HepG2 (cell line): Measurements from ENCODE around the gene SLX9. TPM values are rescaled to one million over a fixed set of nuclear protein-coding genes. Genes with fewer than 3 reads are reported as not detected.

Source experiments
- AGO1 ChIP-seq: fragments of 200-400 bp; formaldehyde crosslinking; IDR thresholded peaks from 2 replicates; pipeline ENCODE4 v1.6.1; 2017; ENCODE audit warnings: mild to moderate bottlenecking, low read depth, low read length, moderate library complexity; ENCODE audit not compliant: poor library complexity, severe bottlenecking
- ATF2 ChIP-seq: sonication (generic); formaldehyde crosslinking; IDR thresholded peaks from 2 replicates; pipeline ENCODE4 v1.4.0; 2020; ENCODE audit warnings: missing genetic modification reagents
- CHD2 ChIP-seq: IDR thresholded peaks from 2 replicates; pipeline ENCODE4 v1.6.1; 2011; ENCODE audit warnings: low read depth, low read length, improper control_type of control experiment
- FOXJ3 ChIP-seq: sonication (generic); formaldehyde crosslinking; IDR thresholded peaks from 2 replicates; pipeline ENCODE4 v1.4.0; 2020; ENCODE audit warnings: missing genetic modification reagents, mild to moderate bottlenecking, borderline replicate concordance
- GABPB1 ChIP-seq: IDR thresholded peaks from 2 replicates; pipeline ENCODE4 v1.6.1; 2016; ENCODE audit warnings: mild to moderate bottlenecking, missing genetic modification reagents, moderate library complexity, missing compliant biosample characterization
- NCOA5 ChIP-seq: sonication (generic); formaldehyde crosslinking; IDR thresholded peaks from 2 replicates; pipeline ENCODE4 v1.4.0; 2020; ENCODE audit warnings: missing genetic modification reagents
- NR1H2 ChIP-seq: sonication (generic); formaldehyde crosslinking; IDR thresholded peaks from 2 replicates; pipeline ENCODE4 v1.8.1; 2022; ENCODE audit warnings: low read depth, missing genetic modification reagents, borderline replicate concordance
- RFX1 ChIP-seq: fragments of 450-650 bp; IDR thresholded peaks from 2 replicates; pipeline ENCODE4 v1.6.1; 2017
- RXRA ChIP-seq: sonication (generic); formaldehyde crosslinking; IDR thresholded peaks from 2 replicates; pipeline ENCODE4 v1.5.1; 2020; ENCODE audit warnings: missing genetic modification reagents
- TBP ChIP-seq: sonication (generic); formaldehyde crosslinking; IDR thresholded peaks from 2 replicates; pipeline ENCODE4 v1.5.0; 2020; ENCODE audit warnings: missing genetic modification reagents
- TOE1 ChIP-seq: sonication (generic); formaldehyde crosslinking; IDR thresholded peaks from 2 replicates; pipeline ENCODE4 v1.4.0; 2020; ENCODE audit warnings: mild to moderate bottlenecking, missing genetic modification reagents
- ZBTB25 ChIP-seq: IDR thresholded peaks from 2 replicates; pipeline ENCODE4 v1.6.1; 2018; ENCODE audit warnings: missing genetic modification reagents
- ZBTB43 ChIP-seq: sonication (generic); formaldehyde crosslinking; conservative IDR thresholded peaks from 2 replicates; pipeline ENCODE4 v1.4.0; 2020; ENCODE audit warnings: missing genetic modification reagents
- ZFX ChIP-seq: sonication (generic); formaldehyde crosslinking; IDR thresholded peaks from 2 replicates; pipeline ENCODE4 v1.4.0; 2020; ENCODE audit warnings: mild to moderate bottlenecking, low read depth, missing genetic modification reagents, moderate library complexity
- ZNF121 ChIP-seq: sonication (generic); formaldehyde crosslinking; IDR thresholded peaks from 2 replicates; pipeline ENCODE4 v1.5.0; 2020; ENCODE audit warnings: mild to moderate bottlenecking, missing genetic modification reagents
- ZNF205 ChIP-seq: IDR thresholded peaks from 2 replicates; pipeline ENCODE4 v1.6.1; 2018; ENCODE audit warnings: missing biosample characterization, missing genetic modification reagents
- ZNF274 ChIP-seq: sonication (generic); formaldehyde crosslinking; IDR thresholded peaks from 2 replicates; pipeline ENCODE4 v1.5.1; 2020; ENCODE audit warnings: mild to moderate bottlenecking, missing genetic modification reagents
- ZNF30 ChIP-seq: sonication (generic); formaldehyde crosslinking; IDR thresholded peaks from 2 replicates; pipeline ENCODE4 v1.5.0; 2020; ENCODE audit warnings: mild to moderate bottlenecking, missing genetic modification reagents
- ZNF441 ChIP-seq: sonication (generic); formaldehyde crosslinking; IDR thresholded peaks from 2 replicates; pipeline ENCODE4 v1.7.0; 2021; ENCODE audit warnings: missing genetic modification reagents, borderline replicate concordance
- ZNF512B ChIP-seq: sonication (generic); formaldehyde crosslinking; IDR thresholded peaks from 2 replicates; pipeline ENCODE4 v1.5.1; 2020; ENCODE audit warnings: missing genetic modification reagents, mild to moderate bottlenecking, borderline replicate concordance
- ZNF547 ChIP-seq: sonication (generic); formaldehyde crosslinking; IDR thresholded peaks from 2 replicates; pipeline ENCODE4 v1.5.1; 2020; ENCODE audit warnings: mild to moderate bottlenecking, missing genetic modification reagents
- ZNF605 ChIP-seq: sonication (generic); formaldehyde crosslinking; IDR thresholded peaks from 2 replicates; pipeline ENCODE4 v1.8.0; 2022; ENCODE audit warnings: mild to moderate bottlenecking, missing genetic modification reagents
- ZNF644 ChIP-seq: IDR thresholded peaks from 2 replicates; pipeline ENCODE4 v1.6.1; 2016; ENCODE audit warnings: low read depth
- ZNF761 ChIP-seq: sonication (generic); formaldehyde crosslinking; conservative IDR thresholded peaks from 2 replicates; pipeline ENCODE4 v1.4.0; 2020; ENCODE audit warnings: mild to moderate bottlenecking, missing genetic modification reagents
- ZNF850 ChIP-seq: sonication (generic); formaldehyde crosslinking; conservative IDR thresholded peaks from 2 replicates; pipeline ENCODE4 v1.9.0; 2021; ENCODE audit warnings: mild to moderate bottlenecking, missing genetic modification reagents
- ZSCAN31 ChIP-seq: sonication (generic); formaldehyde crosslinking; IDR thresholded peaks from 2 replicates; pipeline ENCODE4 v1.5.0; 2020; ENCODE audit warnings: low read depth, mild to moderate bottlenecking, missing genetic modification reagents
- polyA plus RNA-seq, 8 experiments: library from polyadenylated mRNA; depleted of rRNA in 3 of 8; stranded (reverse) in 7 of 8; unstranded in 1 of 8; fragments of >200 nt; fragmentation: Illumina TruSeq in 4 of 8; extraction: Trizol in 4 of 8; gene quantifications; 2 replicates each; pipeline versions ENCODE4 v1.2.1 to v1.2.3, GENCODE V29; 2011 to 2016; ENCODE audit warnings: low read depth in 4 of 8, missing spikeins in 1 of 8, mixed read lengths in 1 of 8; ENCODE audit not compliant: insufficient read depth in 1 of 8
- total RNA-seq, 5 experiments: library from RNA; depleted of rRNA; stranded (reverse); fragments of >200 nt; fragmentation: Illumina TruSeq; extraction: Trizol; gene quantifications; 2 replicates each; pipeline ENCODE4 v1.2.3, GENCODE V29; 2016; ENCODE audit warnings: low read depth in 1 of 5

SLX9 gene
- total and polyA plus RNA-seq, 2 of the 13 experiments (the other 11 are each of a cell fraction or from before 2014, with no cell fraction given): 21.0 to 47.1 TPM

- 0 out of 2 replicates have a peak, but pooled peaks have one; percentile 32 for TF ChIP-seq ZBTB25
- peak; percentile 90 for TF ChIP-seq ZNF121 (CRISPR knock-in tag)
- TF ChIP-seq ZNF441 (CRISPR knock-in tag): no peak
- TF ChIP-seq ZNF547 (CRISPR knock-in tag): peak; percentile 22; the same call in 1 of the 2 replicates
- no peak for TF ChIP-seq TBP (CRISPR knock-in tag)
- TF ChIP-seq ZNF761 (CRISPR knock-in tag): no peak
- no peak for TF ChIP-seq AGO1
- 0 out of 2 replicates have a peak, but pooled peaks have one; percentile 11 for TF ChIP-seq ZNF274 (CRISPR knock-in tag)
- no peak for TF ChIP-seq NCOA5 (CRISPR knock-in tag)
- no peak for TF ChIP-seq NR1H2 (CRISPR knock-in tag)
- TF ChIP-seq ZNF605 (CRISPR knock-in tag): no peak; the same call in 1 of the 2 replicates
- peak; percentile 22; the same call in 1 of the 2 replicates for TF ChIP-seq CHD2
- no peak for TF ChIP-seq ZNF205 (CRISPR knock-in tag)
- TF ChIP-seq ZNF30: no peak
- TF ChIP-seq ZNF850 (CRISPR knock-in tag): no peak
- peak; percentile 91 for TF ChIP-seq GABPB1 (CRISPR knock-in tag)
- TF ChIP-seq ATF2 (CRISPR knock-in tag): peak; percentile 41; the same call in 1 of the 2 replicates
- peak; percentile 84 for TF ChIP-seq ZFX (CRISPR knock-in tag)
- TF ChIP-seq ZNF512B (CRISPR knock-in tag): no peak
- peak; percentile 34; the same call in 1 of the 2 replicates for TF ChIP-seq ZSCAN31 (CRISPR knock-in tag)
- no peak for TF ChIP-seq TOE1 (CRISPR knock-in tag)
- no peak for TF ChIP-seq ZBTB43
- TF ChIP-seq RFX1: no peak
- no peak for TF ChIP-seq ZNF644 (CRISPR knock-in tag)
- peak; percentile 89 for TF ChIP-seq RXRA (CRISPR knock-in tag)
- TF ChIP-seq FOXJ3 (CRISPR knock-in tag): no peak
Measured at GRCh38 chr21:44914176-44914874, 25.5 kb upstream of the SLX9 start (continued).
